Epithelial cell of esophagus (primary cell): ENCODE measurements around the gene NDST3.
A peak's percentile ranks its signal among the peaks of the same experiment; 100 is the strongest.

Source experiments
- DNase-seq: peaks from one replicate; pipeline ENCODE4 v3.0.0; 2010; ENCODE audit warnings: low read depth
- H3K4me3 ChIP-seq: 2 replicates; pipeline ENCODE4 v1.5.1; 2011; ENCODE audit warnings: mild to moderate bottlenecking, low read length, control low read depth
- TF ChIP-seq, protein P1 (sequence below): IDR thresholded peaks from 2 replicates; pipeline ENCODE4 v1.5.1; 2011; ENCODE audit warnings: low read depth, mild to moderate bottlenecking, low read length, control low read depth, inconsistent platforms; ENCODE audit not compliant: insufficient read depth; ENCODE audit errors: missing control alignments

Gene NDST3

DNA sequence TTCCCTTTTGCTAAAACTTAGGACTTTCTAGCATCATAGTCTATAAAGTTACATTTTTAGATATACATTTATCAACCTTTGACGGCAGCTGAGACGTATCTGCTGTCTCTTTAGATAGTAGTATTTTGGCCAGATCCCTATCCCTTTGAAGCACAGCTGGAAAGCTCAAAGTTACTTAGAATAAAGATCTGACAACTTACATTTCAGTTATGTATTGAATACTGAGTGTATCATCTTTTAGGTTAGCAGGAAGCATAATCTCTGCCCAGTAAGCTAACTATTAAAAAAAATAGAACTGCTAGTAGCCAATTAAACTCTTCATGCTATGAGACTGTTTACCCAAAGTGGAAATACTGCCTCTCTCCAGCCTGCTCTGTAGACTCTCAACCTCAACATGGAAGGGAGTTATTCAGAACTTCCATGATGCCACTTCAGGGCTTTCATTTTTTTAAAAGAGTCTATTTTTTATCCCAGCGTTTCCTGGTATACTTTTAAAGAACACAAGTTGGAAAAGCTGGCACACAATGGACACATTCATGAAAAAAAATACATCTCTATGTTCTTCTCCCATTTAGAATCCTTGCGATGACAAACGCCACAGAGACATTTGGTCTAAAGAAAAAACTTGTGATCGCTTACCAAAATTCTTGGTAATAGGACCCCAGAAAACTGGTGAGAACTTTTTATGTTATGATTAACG, 192.2 kb downstream of the NDST3 start:
- no peak for DNase-seq
- no peak overlapping the region for H3K4me3 ChIP-seq
- TF ChIP-seq, protein P1, sequence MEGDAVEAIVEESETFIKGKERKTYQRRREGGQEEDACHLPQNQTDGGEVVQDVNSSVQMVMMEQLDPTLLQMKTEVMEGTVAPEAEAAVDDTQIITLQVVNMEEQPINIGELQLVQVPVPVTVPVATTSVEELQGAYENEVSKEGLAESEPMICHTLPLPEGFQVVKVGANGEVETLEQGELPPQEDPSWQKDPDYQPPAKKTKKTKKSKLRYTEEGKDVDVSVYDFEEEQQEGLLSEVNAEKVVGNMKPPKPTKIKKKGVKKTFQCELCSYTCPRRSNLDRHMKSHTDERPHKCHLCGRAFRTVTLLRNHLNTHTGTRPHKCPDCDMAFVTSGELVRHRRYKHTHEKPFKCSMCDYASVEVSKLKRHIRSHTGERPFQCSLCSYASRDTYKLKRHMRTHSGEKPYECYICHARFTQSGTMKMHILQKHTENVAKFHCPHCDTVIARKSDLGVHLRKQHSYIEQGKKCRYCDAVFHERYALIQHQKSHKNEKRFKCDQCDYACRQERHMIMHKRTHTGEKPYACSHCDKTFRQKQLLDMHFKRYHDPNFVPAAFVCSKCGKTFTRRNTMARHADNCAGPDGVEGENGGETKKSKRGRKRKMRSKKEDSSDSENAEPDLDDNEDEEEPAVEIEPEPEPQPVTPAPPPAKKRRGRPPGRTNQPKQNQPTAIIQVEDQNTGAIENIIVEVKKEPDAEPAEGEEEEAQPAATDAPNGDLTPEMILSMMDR, result no peak

DNA sequence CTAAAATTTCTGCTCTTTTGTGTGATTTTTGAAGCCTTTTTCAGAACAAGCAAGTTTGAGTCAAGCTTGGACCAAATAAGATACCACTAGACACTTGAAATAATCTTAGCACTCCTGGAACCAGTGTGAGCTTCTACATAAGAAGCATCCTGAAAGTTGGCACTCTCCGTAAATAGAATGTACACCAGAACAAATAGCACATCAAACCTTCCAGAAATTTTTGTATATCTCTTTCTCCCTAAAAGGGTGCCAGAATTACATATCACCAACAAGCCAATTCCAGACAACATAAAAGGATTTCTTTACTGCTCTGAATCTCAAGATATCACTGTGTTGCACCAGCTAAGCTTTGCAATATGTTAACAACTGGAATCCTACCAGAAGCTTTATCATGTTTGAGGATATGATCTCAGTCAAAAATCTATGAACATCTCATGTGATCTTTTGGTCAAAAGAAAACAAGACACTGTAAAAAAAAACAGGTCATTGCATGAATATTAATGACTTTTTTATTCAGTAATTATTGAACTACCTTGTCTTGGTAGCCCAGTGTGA, 201.4 kb downstream of the NDST3 start:
- no peak for DNase-seq
- TF ChIP-seq, protein P1, result no peak
- no peak overlapping the region for H3K4me3 ChIP-seq

DNA sequence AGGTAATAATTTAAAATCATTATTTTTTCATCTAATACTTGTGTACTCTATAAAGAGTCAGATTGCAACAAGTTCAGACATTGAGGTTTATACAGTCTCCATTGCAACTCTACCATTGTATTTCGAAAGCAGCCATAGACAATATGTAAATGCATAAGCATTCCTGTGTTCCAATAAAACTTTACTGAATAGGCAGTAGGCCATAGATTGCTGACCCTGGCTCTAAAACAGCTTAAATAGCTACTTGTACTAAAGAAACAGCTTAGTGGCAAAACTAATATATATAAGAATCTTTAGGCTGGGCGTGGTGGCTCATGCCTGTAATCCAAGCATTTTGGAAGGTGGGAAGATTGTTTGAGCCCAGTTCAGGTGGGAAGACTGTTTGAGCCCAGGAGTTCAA, 203.2 kb downstream of the NDST3 start:
- no peak for DNase-seq
- no peak overlapping the region for H3K4me3 ChIP-seq
- TF ChIP-seq, protein P1, result no peak

DNA sequence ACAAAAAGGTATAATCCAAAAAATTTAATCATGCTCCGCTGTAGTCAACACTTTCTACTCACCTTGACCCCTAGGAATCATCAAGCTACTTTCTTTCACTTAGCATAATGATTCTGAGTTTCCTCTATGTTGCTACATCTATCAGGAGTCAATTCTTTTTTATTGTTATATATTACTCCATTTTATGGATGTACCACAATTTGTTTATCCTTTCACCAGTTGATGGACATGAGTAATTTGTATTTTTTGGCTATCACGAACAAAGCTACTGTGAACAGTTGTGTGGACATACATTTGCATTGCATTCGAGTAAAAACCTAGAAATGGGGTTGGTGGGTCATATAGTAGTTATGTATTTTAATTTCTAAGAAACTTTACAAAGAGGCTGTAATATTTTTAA, 215.6 kb downstream of the NDST3 start:
- no peak overlapping the region for H3K4me3 ChIP-seq
- TF ChIP-seq, protein P1, result no peak
- no peak for DNase-seq

DNA sequence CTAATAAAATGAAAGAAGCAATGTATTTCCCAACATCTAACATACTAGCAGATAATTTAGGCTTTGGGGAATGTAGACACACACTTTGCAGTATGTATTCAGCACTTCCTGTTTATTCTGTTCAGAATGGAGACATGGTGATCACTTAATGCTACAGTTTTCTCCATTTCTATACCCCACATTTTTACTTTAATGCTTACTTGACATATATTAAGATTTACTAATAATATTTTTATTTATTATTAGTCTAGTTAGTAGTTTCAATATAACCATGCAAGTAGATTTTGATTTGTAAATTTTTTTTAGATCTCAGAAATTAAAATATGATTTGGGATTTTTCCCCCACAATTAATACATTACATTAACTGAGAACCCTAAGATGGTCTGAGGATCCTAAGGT, 220.1 kb downstream of the NDST3 start:
- TF ChIP-seq, protein P1, result no peak
- DNase-seq, result no peak
- H3K4me3 ChIP-seq, result no peak overlapping the region

DNA sequence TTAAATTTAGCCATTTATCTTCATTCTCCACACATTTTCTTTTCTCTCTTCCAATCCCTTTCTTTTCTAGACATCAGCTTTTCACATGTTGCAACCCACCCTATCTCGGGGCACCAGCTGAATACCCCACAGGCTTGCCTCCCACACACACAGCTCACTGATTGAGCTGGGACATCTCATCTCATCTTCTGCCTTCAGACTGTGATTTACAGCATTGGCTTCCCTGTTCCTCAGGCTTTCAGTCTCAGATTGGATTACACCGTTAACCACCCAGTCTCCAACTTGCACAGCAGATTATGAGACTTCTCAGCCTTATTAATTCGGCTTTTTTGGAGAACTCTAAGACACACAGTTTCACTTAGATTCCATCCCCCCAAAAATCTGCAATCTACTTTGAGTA, 224.8 kb downstream of the NDST3 start:
- no peak overlapping the region for H3K4me3 ChIP-seq
- no peak for DNase-seq
- TF ChIP-seq, protein P1, result no peak

DNA sequence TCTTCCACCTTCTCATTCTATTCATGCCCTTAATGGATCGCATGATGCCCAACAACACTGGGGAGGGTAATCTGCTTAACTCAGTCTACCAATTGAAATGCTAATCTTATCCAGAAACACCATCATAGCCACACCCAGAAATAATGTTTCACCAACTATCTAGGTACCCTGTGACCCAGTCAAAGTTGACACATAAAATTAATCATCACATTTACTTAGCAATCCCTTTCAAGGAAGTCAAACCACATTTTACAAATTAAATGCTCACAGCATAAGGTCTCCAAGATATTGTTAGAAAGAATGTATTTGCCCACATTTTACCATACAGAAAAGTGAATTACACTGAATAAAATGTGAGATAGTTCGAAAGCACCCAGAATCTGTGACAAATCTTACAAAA, 226.0 kb downstream of the NDST3 start:
- TF ChIP-seq, protein P1, result no peak
- peak; percentile 33 for DNase-seq
- no peak overlapping the region for H3K4me3 ChIP-seq
